WTC11 (cell line): ENCODE data around the gene RGP1. TPM values are rescaled to one million over a fixed set of nuclear protein-coding genes. Genes with fewer than 3 reads are reported as not detected.
A peak's percentile ranks its signal among the peaks of the same experiment; 100 is the strongest.

Experiments used
- ATAC-seq: fragments of 200-7000 bp; cut with Tn5 transposase; 2 replicates; pipeline ENCODE4 v1.10.0; 2021; ENCODE audit warnings: mild to moderate bottlenecking, moderate library complexity
- Bru-seq: library from RNA; stranded (reverse); fragments of 400-500 nt; gene quantifications from one replicate; lab custom pipeline; 2021; lab: Mats Ljungman, UMichigan
- CTCF ChIA-PET: fragments of 300-600 bp; sonication (Branson Sonifier 250); formaldehyde crosslinking; loops from one replicate; lab custom pipeline; 2021; ENCODE audit warnings: antibody characterized with exemption; lab: Charles Lee
- POLR2A ChIA-PET: fragments of 350-600 bp; sonication (Branson Sonifier 250); formaldehyde crosslinking; loops from one replicate; lab custom pipeline; 2021; ENCODE audit warnings: antibody characterized with exemption; lab: Charles Lee
- DNase-seq: peaks from one replicate; pipeline ENCODE4 v3.0.0; 2021; ENCODE audit warnings: low spot score
- H3K27ac Mint-ChIP-seq: 2 replicates; pipeline ENCODE4 v1.8.0; 2021; ENCODE audit warnings: mixed read lengths
- H3K27me3 Mint-ChIP-seq: 2 replicates; pipeline ENCODE4 v1.8.0; 2021; ENCODE audit warnings: low read depth, mild to moderate bottlenecking, moderate library complexity, mixed read lengths
- H3K36me3 Mint-ChIP-seq: 2 replicates; pipeline ENCODE4 v1.8.0; 2021; ENCODE audit warnings: mixed read lengths
- H3K4me1 Mint-ChIP-seq: 2 replicates; pipeline ENCODE4 v1.8.0; 2022; ENCODE audit warnings: mixed read lengths
- H3K4me3 Mint-ChIP-seq: 2 replicates; pipeline ENCODE4 v1.8.0; 2021; ENCODE audit warnings: mild to moderate bottlenecking, moderate library complexity, mixed read lengths
- H3K9me3 Mint-ChIP-seq: 2 replicates; pipeline ENCODE4 v1.8.0; 2021; ENCODE audit warnings: mixed read lengths
- ARID4B ChIP-seq: sonication (generic); formaldehyde crosslinking; IDR thresholded peaks from 2 replicates; pipeline ENCODE4 v1.8.0; 2023; ENCODE audit warnings: missing genetic modification reagents, mild to moderate bottlenecking, borderline replicate concordance
- E2F1 ChIP-seq: sonication (generic); formaldehyde crosslinking; IDR thresholded peaks from 2 replicates; pipeline ENCODE4 v1.8.0; 2022; ENCODE audit warnings: mild to moderate bottlenecking, missing genetic modification reagents
- ELF4 ChIP-seq: sonication (generic); formaldehyde crosslinking; IDR thresholded peaks from 2 replicates; pipeline ENCODE4 v1.8.1; 2022; ENCODE audit warnings: low read depth, mild to moderate bottlenecking, moderate library complexity, missing genetic modification reagents
- ESRRA ChIP-seq: sonication (generic); formaldehyde crosslinking; IDR thresholded peaks from 2 replicates; pipeline ENCODE4 v1.8.1; 2022; ENCODE audit warnings: mild to moderate bottlenecking, missing genetic modification reagents, borderline replicate concordance
- ETV6 ChIP-seq: sonication (generic); formaldehyde crosslinking; IDR thresholded peaks from 2 replicates; pipeline ENCODE4 v1.8.1; 2022; ENCODE audit warnings: mild to moderate bottlenecking, missing genetic modification reagents
- FOXK1 ChIP-seq: sonication (generic); formaldehyde crosslinking; IDR thresholded peaks from 2 replicates; pipeline ENCODE4 v1.8.0; 2022; ENCODE audit warnings: mild to moderate bottlenecking, moderate library complexity, missing genetic modification reagents
- GABPB1 ChIP-seq: sonication (generic); formaldehyde crosslinking; IDR thresholded peaks from 2 replicates; pipeline ENCODE4 v1.8.1; 2023; ENCODE audit warnings: mild to moderate bottlenecking, missing genetic modification reagents
- GTF2I ChIP-seq: fragments of 250-450 bp; sonication (Bioruptor Pico); conservative IDR thresholded peaks from 2 replicates; pipeline ENCODE4 v1.4.0; 2021; ENCODE audit warnings: mild to moderate bottlenecking
- HMGA2 ChIP-seq: fragments of 250-450 bp; sonication (Bioruptor Pico); IDR thresholded peaks from 2 replicates; pipeline ENCODE4 v1.4.0; 2021; ENCODE audit warnings: mild to moderate bottlenecking, moderate library complexity
- HMGXB4 ChIP-seq: sonication (generic); formaldehyde crosslinking; IDR thresholded peaks from 2 replicates; pipeline ENCODE4 v1.8.1; 2023; ENCODE audit warnings: mild to moderate bottlenecking, moderate library complexity, missing genetic modification reagents
- JAZF1 ChIP-seq: fragments of 250-450 bp; sonication (Bioruptor Pico); IDR thresholded peaks from 2 replicates; pipeline ENCODE4 v1.9.0; 2021; ENCODE audit warnings: moderate library complexity, mild to moderate bottlenecking, inconsistent platforms
- KAT7 ChIP-seq: sonication (generic); formaldehyde crosslinking; IDR thresholded peaks from 2 replicates; pipeline ENCODE4 v1.8.1; 2023; ENCODE audit warnings: missing genetic modification reagents, mild to moderate bottlenecking, borderline replicate concordance
- NR1H2 ChIP-seq: sonication (generic); formaldehyde crosslinking; IDR thresholded peaks from 2 replicates; pipeline ENCODE4 v1.9.0; 2021; ENCODE audit warnings: mild to moderate bottlenecking, moderate library complexity, missing genetic modification reagents
- PRDM15 ChIP-seq: sonication (generic); formaldehyde crosslinking; IDR thresholded peaks from 2 replicates; pipeline ENCODE4 v1.8.0; 2022; ENCODE audit warnings: missing genetic modification reagents
- PRRX2 ChIP-seq: fragments of 250-450 bp; sonication (Bioruptor Pico); IDR thresholded peaks from 2 replicates; pipeline ENCODE4 v1.8.0; 2021; ENCODE audit warnings: mild to moderate bottlenecking
- RELA ChIP-seq: sonication (generic); formaldehyde crosslinking; IDR thresholded peaks from 2 replicates; pipeline ENCODE4 v1.8.1; 2022; ENCODE audit warnings: missing genetic modification reagents, mild to moderate bottlenecking, borderline replicate concordance
- RORB ChIP-seq: fragments of 250-450 bp; sonication (Bioruptor Pico); IDR thresholded peaks from 2 replicates; pipeline ENCODE4 v1.9.0; 2021; ENCODE audit warnings: mild to moderate bottlenecking
- TP53 ChIP-seq: sonication (generic); formaldehyde crosslinking; IDR thresholded peaks from 2 replicates; pipeline ENCODE4 v1.8.1; 2023; ENCODE audit warnings: mild to moderate bottlenecking, missing genetic modification reagents
- long read RNA-seq, 3 experiments: library from RNA in 1 of 3; library from capped mRNA in 1 of 3; library from polyadenylated mRNA in 1 of 3; unstranded in 2 of 3; stranded (forward) in 1 of 3; transcript quantifications; one replicate each; pipeline ENCODE4 v2.0.0, GENCODE V29; 2021
- total RNA-seq: library from RNA; stranded (reverse); gene quantifications from 3 replicates; pipeline ENCODE4 v1.2.3, GENCODE V29; 2021

The RGP1 gene
- total RNA-seq (29.7 to 30.0 TPM (median 30.0 TPM) in 3 replicates), Bru-seq, nascent RNA (percentile 83 among the genes with signal in this experiment)
- long read RNA-seq, experiment 1, full-length matches to known transcripts, result 32 of 82 reads
- long read RNA-seq, experiment 1, partial matches to known transcripts, result 3 of 82 reads
- long read RNA-seq, experiment 1, other reads (novel, unspliced or antisense), result 47 of 82 reads
- long read RNA-seq, experiment 2, full-length matches to known transcripts, result 2 of 18 reads
- long read RNA-seq, experiment 2, partial matches to known transcripts, result 0 of 18 reads
- long read RNA-seq, experiment 2, other reads (novel, unspliced or antisense), result 16 of 18 reads
- long read RNA-seq, experiment 3, full-length matches to known transcripts, result 1 of 2 reads
- long read RNA-seq, experiment 3, partial matches to known transcripts, result 1 of 2 reads
- long read RNA-seq, experiment 3, other reads (novel, unspliced or antisense), result 0 of 2 reads

GRCh38 chr9:35748858-35749514 is at the start of gene RGP1, which contains the start of gene GBA2:
Gene RGP1, plus strand, starts transcription at chr9:35749287. Its CDS starts 469 bp downstream, at chr9:35749756.
Gene GBA2, minus strand, starts transcription at chr9:35749228. Its CDS starts 524 bp downstream, at chr9:35748704.
- H3K4me1 Mint-ChIP-seq, result peaks cover 27% of the 10 kb centered on the region
- peak within 1 kb of the TSS; percentile 74 for H3K27ac Mint-ChIP-seq
- DNase-seq (peak; percentile 83), ATAC-seq (peak; percentile 84)
- TF ChIP-seq JAZF1 (CRISPR knock-in tag) (no peak), HMGA2 (CRISPR knock-in tag) (no peak), TP53 (CRISPR knock-in tag) (no peak), GABPB1 (CRISPR knock-in tag) (peak; percentile 51; the same call in 1 of the 2 replicates), RORB (CRISPR knock-in tag) (no peak), ARID4B (CRISPR knock-in tag) (peak; percentile 70; the same call in 1 of the 2 replicates), ETV6 (CRISPR knock-in tag) (peak; percentile 37; the same call in 1 of the 2 replicates), ELF4 (CRISPR knock-in tag) (0 out of 2 replicates have a peak, but pooled peaks have one; percentile 8), E2F1 (CRISPR knock-in tag) (no peak), ESRRA (CRISPR knock-in tag) (peak; percentile 73; the same call in 1 of the 2 replicates), KAT7 (peak; percentile 51; the same call in 1 of the 2 replicates), PRRX2 (CRISPR knock-in tag) (no peak), RELA (CRISPR knock-in tag) (0 out of 2 replicates have a peak, but pooled peaks have one; percentile 71), FOXK1 (CRISPR knock-in tag) (peak; percentile 52; the same call in 1 of the 2 replicates)
- TF ChIP-seq, all 79 proteins: peak for 8
- H3K9me3 Mint-ChIP-seq, result no peaks in the 10 kb centered on the region
- ChIA-PET CTCF (interaction anchor here (0.7 to 4.1 kb wide), 21 partner anchors 8 to 197 kb away, joined by 3 to 27 read pairs (median 5); partner anchors contain the start of genes ARHGEF39, CREB3, HINT2 and TLN1), POLR2A (interaction anchor here (1.0 to 2.1 kb wide), 4 partner anchors 17 to 65 kb away, joined by 3 to 13 read pairs (median 4); partner anchors contain the start of genes CREB3 and TLN1)
- peaks cover 40% of the 10 kb centered on the region for H3K36me3 Mint-ChIP-seq
- peak within 1 kb of the TSS; percentile 92 for H3K4me3 Mint-ChIP-seq
- H3K27me3 Mint-ChIP-seq, result no peaks in the 10 kb centered on the region

GRCh38 chr9:35700031-35700430 is 49.1 kb upstream of the RGP1 start:
- Mint-ChIP-seq H3K4me1 (no peaks in the 10 kb centered on the region), H3K27me3 (no peaks in the 10 kb centered on the region), H3K27ac (no peak overlapping the region), H3K9me3 (no peaks in the 10 kb centered on the region), H3K4me3 (no peak overlapping the region), H3K36me3 (peaks cover 37% of the 10 kb centered on the region)
- POLR2A ChIA-PET, result no interaction called here
- DNase-seq (no peak), ATAC-seq (no peak)
- CTCF ChIA-PET, result interaction anchor here (0.6 kb wide), 1 partner anchor 8 kb away, joined by 3 read pairs; no protein-coding TSS in a partner anchor
- TF ChIP-seq GTF2I (CRISPR knock-in tag) (no peak), E2F1 (CRISPR knock-in tag) (no peak), HMGXB4 (no peak), NR1H2 (no peak), PRDM15 (no peak), PRRX2 (CRISPR knock-in tag) (no peak)
